ENCODE measurements around the gene TNFAIP1.

DNA sequence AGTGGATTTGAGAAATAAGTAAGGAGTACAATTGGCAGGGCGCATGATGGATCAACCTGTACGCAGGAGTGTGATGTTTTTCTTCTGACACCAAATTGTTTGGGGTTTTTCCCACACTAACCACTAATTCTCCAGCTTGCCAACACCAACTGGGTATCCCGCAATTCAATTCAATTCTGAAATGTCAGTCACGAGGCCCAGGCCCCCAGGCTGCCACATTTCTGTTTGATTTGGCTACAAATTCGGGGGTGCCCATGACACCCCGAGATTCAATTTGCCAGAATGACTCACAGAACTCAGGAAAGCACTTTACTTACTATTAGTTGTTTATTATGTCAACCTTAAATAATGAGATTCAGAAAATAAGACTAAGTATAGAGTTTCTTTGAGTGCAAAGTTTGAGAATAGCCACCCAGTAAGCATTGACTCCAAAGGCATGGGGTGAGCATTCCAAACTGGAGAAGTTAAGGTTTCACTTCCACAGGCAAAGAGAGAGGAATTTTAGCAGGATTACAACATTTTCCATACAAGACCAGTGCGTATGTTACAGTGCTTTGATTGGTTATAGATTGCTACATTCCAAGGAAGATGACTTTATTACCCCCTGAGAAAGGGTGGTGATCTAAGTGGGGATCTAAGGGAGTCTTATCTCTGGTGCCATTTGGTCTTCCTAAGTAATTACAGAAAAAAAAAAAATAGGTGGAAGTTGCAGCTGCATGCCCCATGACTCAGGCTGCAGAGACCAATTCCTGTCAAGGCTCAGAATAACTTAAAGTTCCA is 59.0 kb downstream of the TNFAIP1 start:
- TF ChIP-seq POLR2A (IDR thresholded peaks at IDR 0.05; ENCODE audit: low read length), result no peak
- no peak for TF ChIP-seq GATA1 (IDR thresholded peaks at IDR 0.05; ENCODE audit: low read depth, low read length)
